GM04503 (cell line): Measurements from ENCODE around the gene NAV1.
"Not testable (repeated sequence)": the region's sequence is repeated elsewhere in the genome, so short reads cannot be mapped to it uniquely, and the experiment has no call there.

Experiments
- DNase-seq: peaks from one replicate; pipeline ENCODE4 v3.0.0-alpha.2; 2012; ENCODE audit warnings: low read depth

NAV1 gene

GRCh38 chr1:201538612-201539551, at the start of gene NAV1:
NAV1 (plus strand) TSS chr1:201539127; CDS start chr1:201622885, 83,758 bp downstream.
- DNase-seq: no peak

GRCh38 chr1:201489643-201490261, 49.2 kb upstream of the NAV1 start:
- DNase-seq: no peak

- no peak for DNase-seq
Measured at GRCh38 chr1:201490708-201491131, 48.2 kb upstream of the NAV1 start.

DNA sequence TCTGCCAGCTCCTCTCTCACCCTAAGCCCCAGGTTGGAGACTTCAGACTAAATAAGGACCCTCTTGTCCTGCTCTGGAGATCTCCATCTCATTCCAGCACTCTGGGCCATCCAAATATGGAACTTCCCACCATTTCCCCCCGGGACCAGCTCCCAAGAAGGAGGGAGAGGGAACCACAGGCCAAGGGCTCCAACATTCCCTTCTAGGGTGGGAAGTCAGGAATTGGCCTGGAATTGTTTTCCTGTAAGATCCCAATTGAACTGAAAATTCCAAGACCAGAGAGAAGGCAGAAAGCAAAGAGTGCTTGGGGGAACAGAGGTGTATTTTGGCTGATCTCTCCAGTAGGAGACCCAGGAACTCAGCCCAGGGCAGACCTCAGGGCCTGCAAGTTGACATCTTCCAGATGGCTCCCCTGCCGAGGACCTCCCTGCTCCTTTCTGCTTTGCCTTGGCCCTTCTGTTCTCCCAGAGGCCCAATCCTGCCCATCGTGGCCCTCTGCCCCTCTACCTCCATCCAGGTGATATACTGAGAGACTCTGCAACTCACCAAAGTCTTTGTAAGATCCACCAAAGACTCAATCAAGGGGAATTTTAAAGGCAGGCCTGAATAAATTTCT, 46.9 kb upstream of the NAV1 start:
- no peak for DNase-seq

GRCh38 chr1:201493026-201493656, 45.8 kb upstream of the NAV1 start:
- not testable (repeated sequence) for DNase-seq

DNA sequence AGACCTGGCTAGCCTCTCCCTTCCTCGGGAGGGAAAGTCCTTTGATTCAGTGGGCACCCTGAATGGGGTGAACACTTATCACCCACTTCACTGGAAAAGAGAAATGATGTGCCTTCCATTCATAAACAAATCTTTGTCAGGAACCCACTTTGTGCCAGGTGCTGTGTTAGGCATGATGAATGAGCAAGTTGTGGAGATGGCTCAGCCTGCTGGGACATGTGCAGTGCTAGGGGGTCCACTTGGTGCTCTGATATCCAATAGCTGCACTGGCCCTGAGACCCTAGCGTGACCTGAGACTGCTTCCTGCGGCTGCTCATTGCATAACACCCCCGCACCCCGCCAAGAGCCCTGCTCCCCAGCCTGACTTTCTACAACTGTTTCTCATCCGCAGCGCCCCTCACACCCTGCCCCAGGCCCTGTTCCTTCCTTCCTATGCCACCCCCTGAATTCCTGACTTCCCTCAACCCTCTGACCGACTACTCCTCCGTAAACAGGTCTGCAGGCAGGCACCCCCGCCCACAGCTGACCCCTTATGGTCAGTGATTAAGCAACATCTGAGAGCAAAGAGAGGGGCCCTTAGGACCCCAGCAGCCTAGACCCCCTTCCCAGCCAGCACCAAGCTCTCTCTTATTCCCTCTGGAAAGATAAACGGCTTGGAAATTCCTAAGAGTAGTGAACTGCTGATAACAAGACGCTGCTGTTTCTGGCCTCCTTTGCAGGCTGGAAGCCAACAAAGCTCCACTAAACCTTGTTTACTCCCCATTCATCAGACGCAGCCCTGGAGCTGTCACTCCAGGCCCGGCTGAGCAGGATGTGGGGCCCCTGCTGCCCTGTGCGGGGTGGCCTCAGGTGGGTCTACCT, 44.9 kb upstream of the NAV1 start:
- no peak for DNase-seq

GRCh38 chr1:201495551-201496295, 43.2 kb upstream of the NAV1 start:
- peak; percentile 45 for DNase-seq

DNA sequence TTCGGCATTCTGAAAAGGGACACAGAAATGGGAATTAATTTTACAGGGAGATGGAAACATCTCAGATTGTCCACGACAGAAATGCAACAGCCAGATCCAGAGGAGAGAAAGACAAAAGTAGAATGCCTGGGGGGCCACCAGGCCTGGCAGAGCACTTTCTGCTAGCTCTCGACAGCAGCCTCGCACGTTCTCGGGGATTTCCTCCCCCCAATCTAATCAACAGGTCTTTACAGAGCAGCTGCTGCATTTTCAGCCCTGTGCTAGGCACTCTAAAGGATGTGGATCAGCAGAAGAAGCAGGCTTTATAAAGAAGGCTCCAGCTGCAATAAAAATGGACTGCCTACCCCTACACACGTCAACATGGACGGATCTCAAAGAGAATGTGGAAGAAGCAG, 42.6 kb upstream of the NAV1 start:
- no peak for DNase-seq

DNA sequence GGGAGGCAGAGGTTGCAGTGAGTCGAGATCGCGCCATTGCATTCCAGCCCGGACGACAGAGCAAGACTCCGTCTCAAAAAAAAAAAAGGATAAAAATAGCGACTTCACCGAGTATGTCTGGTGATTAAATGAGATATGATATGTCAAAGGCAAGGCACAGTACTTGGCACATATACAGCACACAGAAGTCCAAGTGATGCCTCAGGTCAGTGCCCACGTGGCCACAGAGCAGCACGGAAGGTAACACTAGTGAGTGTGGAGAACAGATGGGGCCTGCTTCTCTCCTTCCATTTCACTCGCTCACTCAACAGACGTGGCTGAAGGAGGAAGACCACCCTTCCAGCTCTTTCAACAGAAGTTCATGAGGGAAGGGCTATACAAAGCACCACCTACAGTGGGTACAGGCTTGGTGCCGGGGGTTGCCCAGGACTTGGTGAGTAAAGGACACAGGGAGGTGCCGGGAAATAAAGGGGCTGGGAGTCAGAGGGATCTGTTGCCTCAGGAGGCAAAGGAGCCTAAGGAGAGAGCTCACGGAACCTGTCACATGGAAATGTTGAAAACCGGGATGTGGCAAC, 40.9 kb upstream of the NAV1 start:
- DNase-seq: no peak

DNA sequence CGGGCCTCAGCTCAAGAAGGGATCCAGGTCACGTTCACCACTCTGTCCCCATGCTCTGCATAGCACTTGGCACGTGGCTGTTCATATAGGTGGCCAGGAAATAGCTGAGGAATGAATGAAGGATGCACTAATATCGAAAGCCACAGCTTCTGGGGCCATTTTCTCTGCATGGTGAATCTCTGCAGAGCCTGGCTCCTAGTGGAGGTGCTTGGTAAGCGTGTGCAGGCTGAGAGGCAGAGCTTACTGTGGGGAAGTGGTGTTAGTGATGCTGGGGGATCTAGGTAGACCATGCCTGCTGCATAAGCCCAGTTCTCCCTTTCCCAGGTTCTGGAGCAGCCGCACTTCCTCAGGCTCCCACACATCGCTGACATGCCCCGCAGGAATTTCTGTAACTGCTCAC, 40.3 kb upstream of the NAV1 start:
- no peak for DNase-seq

DNA sequence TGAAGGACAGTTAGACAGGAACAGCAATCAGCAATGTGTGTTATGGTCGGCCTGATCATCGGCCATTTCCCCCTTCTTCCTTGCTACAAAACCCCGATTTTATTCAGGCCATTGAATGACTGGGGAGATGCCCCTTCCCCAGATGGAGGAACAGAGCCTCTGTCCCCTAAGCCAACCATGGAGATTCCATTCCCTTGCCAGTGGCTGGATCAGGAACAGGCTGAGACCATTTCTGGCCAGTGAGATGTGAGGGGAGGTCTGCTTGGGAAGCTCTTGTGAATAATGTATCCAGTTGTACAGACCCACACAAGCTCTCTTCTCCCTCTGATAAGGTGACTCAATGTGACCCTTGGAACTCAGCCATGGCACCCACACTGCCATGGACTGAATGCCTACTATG, 39.7 kb upstream of the NAV1 start:
- no peak for DNase-seq

DNA sequence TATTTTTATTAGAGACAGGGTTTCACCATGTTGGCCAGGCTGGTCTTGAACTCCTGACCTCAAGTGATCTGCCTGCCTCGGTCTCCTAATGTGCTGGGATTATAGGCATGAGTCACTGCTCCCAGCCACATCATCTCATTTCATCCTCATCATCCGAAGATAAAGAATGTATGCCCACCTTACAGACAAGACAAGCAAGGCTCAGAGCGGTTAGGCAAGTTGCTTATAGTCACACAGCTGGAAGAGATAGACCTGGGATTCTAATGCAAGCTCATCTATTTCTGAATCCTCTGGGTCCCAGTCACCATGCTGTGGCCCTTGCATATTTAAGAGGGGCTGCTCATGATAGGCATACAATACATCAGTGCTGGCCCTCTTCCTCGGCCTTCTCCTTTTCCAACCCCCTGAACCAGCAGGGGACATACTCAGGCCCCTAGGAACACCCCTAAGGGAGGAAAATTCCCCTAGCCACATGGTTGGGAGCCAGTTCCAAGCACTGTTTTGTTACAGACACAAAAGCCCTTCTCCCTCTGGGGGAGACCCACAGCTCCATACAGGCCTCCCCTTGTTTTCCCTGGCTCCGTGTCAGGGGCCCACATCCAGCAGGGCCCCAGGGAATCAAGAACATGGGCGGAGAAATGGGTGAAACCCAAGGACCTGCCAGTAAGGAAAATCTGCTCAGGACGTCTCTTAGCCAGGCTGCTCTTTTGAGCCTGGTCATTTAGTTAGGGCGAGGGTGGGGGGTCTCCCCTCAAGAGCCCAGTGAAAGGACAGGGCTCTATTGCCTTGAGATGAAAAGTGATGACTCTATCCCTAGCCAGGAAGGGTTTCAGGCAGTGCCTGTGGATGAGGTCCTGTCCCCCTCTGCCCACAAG, 38.9 kb upstream of the NAV1 start:
- DNase-seq: no peak

GRCh38 chr1:201500670-201501120, 38.2 kb upstream of the NAV1 start:
- no peak for DNase-seq

- DNase-seq: no peak
Measured at GRCh38 chr1:201501144-201501543, 37.8 kb upstream of the NAV1 start.

GRCh38 chr1:201501812-201502510, 37.0 kb upstream of the NAV1 start:
- no peak for DNase-seq

DNA sequence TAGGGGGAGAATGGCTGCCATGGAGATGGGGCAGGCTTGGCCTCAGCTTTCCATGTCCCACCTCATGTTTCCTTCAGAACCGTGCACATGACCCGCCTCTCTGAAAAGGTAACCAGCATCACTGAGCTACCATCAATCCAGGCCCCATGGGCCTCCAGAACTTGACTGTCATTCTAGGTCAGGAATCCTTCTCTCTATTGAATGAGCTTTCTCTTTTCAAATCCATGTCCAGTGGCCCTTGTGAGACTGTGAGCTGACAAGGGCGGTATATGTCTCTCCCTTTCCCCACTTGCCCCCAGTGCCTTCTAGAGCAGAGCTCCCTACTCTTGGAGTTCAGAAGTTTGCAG, 36.4 kb upstream of the NAV1 start:
- no peak for DNase-seq

- peak; percentile 85 for DNase-seq
Measured at GRCh38 chr1:201503397-201504176, 35.3 kb upstream of the NAV1 start.

DNA sequence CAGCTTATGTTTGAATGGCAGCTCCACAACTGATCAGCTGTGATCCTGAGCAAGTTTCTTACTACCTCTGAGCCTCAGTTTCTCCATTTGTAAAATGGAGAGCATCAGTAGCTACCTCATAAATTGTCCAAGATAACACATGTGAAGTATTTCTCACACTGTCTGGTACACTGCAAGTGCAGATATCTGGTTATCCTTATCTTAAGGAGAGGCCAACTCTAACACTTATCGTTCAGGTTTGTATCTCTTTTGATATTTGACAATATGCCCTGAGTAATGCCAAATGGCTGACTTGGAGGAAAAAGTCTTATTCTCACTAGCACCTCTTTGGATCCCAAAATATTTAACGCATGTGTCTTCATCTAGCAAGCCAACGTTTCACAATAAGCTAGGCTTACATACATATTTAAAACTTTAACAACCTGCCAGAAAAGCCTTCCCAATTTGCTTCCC, 34.7 kb upstream of the NAV1 start:
- DNase-seq: no peak
